Middle frontal gyrus (tissue), 1 donor: ENCODE data around the gene RPTOR.

ENCODE experiments used
- DNase-seq: peaks from one replicate; pipeline ENCODE4 v3.0.0-alpha.2; 2015; ENCODE audit warnings: low spot score; ENCODE audit errors: extremely low spot score

RPTOR gene

GRCh38 chr17:80940171-80941123 lies 395.8 kb downstream of the RPTOR start:
- no peak for DNase-seq

- no peak for DNase-seq
Observed at GRCh38 chr17:80941171-80941570, 396.5 kb downstream of the RPTOR start.

- no peak for DNase-seq
Observed at GRCh38 chr17:80941743-80942422, 397.2 kb downstream of the RPTOR start.

GRCh38 chr17:80942423-80943345 lies 398.0 kb downstream of the RPTOR start:
- DNase-seq, result peak; percentile 52

- no peak for DNase-seq
Observed at GRCh38 chr17:80943346-80944145, 398.9 kb downstream of the RPTOR start.

GRCh38 chr17:80944326-80944725 lies 399.7 kb downstream of the RPTOR start:
- no peak for DNase-seq

- no peak for DNase-seq
Observed at GRCh38 chr17:80945736-80946135, 401.1 kb downstream of the RPTOR start.

- no peak for DNase-seq
Observed at GRCh38 chr17:80946449-80946848, 401.8 kb downstream of the RPTOR start.

- no peak for DNase-seq
Observed at GRCh38 chr17:80947200-80947940, 402.7 kb downstream of the RPTOR start.

GRCh38 chr17:80948019-80948975 lies 403.7 kb downstream of the RPTOR start:
- DNase-seq, result no peak

GRCh38 chr17:80948976-80949450 lies 404.4 kb downstream of the RPTOR start:
- no peak for DNase-seq

- no peak for DNase-seq
Observed at GRCh38 chr17:80949451-80950421, 405.1 kb downstream of the RPTOR start.

- no peak for DNase-seq
Observed at GRCh38 chr17:80950466-80951120, 406.0 kb downstream of the RPTOR start.

GRCh38 chr17:80951121-80952090 lies 406.8 kb downstream of the RPTOR start:
- DNase-seq, result no peak

GRCh38 chr17:80952291-80952690 lies 407.7 kb downstream of the RPTOR start:
- no peak for DNase-seq
